GM18526 (cell line): ENCODE results near the gene ADGRD1.

Source experiments
- POLR2A ChIP-seq: IDR thresholded peaks from 3 replicates; pipeline ENCODE4 v1.6.1; 2011; ENCODE audit not compliant: insufficient read length; ENCODE audit errors: extremely low read depth

Gene ADGRD1

GRCh38 chr12:131132118-131132892, 178.6 kb downstream of the ADGRD1 start:
- TF ChIP-seq POLR2A, result no peak

- TF ChIP-seq POLR2A, result no peak
Observed at GRCh38 chr12:131133015-131133905, 179.6 kb downstream of the ADGRD1 start.

GRCh38 chr12:131133994-131134393, 180.3 kb downstream of the ADGRD1 start:
- no peak for TF ChIP-seq POLR2A

- no peak for TF ChIP-seq POLR2A
Observed at GRCh38 chr12:131134523-131135310, 181.0 kb downstream of the ADGRD1 start.

DNA sequence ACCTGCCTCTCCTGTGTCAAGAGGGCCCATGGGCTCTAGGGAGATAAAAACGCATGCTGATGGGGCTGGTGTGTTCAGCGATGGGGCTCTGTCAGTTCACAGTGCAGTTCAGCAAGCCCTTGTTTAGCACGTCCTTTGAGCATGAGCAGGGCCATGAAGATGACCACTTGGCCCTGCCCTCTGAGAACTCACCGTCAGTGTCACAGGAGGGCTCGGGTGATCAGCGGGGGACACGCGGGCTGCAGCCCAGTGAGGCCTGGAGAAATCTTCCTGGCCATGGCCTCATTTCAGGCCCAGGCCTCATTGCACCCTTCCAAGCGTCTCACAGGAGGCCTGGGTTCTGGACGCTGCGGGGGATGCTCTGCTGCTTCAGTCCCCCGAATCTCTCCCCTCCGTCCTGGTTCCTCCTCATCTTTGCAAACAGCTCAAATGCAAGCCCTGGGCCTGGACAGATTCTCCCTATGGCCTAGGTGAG, 181.6 kb downstream of the ADGRD1 start:
- no peak for TF ChIP-seq POLR2A

DNA sequence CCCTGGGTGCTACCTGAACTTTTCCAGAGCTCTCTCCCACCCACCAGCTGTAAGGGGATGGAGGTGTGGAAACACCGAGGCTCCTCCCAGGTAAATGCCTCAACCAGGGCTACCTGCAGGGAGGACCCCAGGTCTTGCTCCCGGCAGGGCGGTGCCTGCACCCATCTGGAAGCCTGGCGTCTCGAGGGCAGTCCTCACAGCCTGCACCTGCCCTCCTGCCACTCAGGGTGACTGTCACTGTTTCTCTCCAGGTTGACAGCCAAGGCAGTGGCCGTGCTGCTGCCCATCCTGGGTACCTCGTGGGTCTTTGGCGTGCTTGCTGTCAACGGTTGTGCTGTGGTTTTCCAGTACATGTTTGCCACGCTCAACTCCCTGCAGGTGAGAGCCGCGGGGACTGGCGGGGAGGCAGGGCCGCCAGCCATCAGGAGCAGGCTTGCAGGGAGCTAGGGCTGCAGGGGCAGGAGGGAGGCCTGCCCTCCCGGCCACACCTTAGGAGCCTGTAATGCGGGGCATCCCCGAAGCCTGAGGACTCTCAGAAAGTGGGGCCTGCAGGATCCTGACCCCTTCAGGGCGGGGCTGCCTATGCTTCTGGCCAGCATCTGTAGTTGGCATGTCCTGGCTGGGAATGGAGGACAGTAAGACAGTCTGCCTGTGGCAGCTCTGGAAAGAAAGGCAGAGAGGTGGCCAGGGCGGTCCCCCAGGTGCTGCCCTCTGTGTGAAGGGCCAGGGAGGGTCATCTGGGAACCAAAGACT, 182.3 kb downstream of the ADGRD1 start:
- no peak for TF ChIP-seq POLR2A

GRCh38 chr12:131136539-131136872, 182.8 kb downstream of the ADGRD1 start:
- no peak for TF ChIP-seq POLR2A

DNA sequence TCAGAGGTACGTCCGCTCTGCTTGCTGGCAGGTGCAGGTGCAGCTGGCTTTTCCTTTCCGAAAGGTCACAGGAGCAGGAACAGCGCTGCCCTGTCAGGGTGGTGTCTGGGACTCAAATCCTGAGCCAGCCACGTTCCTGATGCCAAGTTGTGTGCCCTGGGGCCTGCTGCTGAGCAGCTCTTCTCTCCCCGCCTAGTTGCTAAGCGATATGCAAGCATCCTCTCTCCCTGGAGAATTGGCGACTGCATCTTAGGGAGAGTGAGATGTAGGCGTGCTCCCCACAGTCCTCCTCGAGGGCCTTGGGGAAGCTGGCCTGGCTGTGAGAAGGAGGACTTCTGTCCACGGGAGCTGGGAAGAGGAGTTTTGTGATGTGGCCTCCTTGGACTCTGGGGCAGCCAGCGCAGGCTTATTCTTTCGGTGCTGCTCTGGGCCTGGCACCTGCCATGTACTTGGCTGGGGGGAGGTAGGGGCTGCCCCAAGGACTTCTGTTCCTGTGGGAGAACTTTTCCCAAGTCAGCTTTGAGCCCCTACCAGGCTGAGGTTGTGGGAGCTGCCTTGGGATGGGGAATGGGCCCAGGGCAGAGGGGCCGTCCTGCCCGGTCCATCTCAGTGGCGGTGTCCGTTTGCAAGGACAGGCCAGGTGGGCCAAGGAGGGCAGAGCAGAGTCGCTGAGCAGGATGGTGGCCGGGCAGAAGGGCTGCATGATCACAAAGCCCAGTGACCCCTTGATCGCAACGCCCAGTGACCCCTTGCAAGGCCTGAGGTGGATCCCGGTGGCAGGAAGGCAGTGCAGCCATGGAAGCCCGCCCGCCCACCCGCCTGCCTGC, 183.5 kb downstream of the ADGRD1 start:
- no peak for TF ChIP-seq POLR2A

DNA sequence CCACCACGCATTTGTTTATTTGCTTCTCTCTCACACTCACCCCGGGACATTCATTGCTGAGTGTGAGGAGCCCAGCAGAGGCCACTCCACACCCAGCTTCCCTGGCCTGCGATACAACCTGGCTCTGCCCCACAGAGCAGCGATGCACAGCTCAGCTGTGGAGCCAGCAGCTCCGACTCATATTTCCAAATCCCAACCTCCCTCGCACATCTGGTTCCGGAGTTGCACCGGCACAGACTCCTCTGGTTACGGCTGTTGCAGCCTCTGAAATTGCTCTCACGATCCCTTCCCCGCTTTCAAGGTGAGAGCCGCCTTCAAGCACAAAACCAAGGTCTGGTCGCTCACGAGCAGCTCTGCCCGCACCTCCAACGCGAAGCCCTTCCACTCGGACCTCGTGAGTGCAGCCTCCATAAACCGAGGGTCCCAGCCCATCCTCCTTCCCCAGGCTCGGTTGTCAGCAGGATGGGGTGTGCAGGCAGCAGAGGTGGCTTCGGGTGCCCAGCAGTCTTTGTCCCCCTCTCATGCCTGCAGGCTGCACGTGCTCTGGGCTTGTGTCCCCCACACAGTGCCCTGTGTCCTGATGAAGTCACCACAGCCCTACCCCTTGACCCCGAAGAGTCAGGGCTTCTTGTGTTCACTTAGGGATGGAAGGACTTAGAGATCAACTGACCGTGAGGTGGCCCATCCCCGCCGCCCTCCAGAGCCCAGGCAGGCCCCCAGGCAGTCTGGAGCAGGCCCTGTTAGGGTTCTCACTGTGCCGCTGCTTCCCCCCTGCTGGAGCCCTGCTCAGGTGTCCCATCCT, 184.3 kb downstream of the ADGRD1 start:
- TF ChIP-seq POLR2A, result no peak

- no peak for TF ChIP-seq POLR2A
Observed at GRCh38 chr12:131138638-131139362, 185.1 kb downstream of the ADGRD1 start.

DNA sequence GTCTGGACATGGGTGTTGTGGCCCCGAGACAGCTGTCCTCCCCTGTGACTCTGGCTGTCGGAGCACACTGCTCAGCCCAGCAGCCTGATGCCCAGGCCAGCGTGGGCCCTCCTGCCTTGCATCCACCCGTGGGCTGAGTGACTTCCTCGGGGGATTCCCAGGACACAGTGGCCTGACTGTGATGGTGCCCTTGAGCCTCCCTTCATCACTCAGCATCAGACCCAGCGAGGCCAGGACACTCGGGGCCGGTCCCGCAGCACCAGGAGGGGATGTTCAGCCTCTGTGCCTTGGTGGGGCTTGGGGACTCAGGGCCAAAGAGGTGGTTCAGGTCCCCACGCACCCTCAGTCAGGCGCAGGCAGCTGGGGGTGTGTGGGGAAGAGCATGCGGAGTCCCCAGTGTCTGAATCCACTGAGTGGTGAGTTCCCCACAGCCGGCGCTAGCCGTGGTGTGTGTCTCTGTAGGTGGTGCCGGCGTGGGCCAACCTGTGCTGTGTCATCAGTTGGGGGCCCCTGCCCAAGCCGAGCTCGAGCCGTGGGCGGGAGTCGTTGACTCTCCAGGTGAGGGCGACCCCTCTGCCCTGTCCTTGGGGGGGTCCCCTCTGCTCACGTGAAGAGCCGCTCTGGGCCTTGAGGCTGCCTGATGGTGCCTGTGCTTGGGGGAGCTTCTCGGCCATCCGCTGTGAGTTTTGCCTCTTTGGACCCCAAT, 185.8 kb downstream of the ADGRD1 start:
- TF ChIP-seq POLR2A, result no peak

GRCh38 chr12:131140069-131140435, 186.3 kb downstream of the ADGRD1 start:
- TF ChIP-seq POLR2A, result no peak

DNA sequence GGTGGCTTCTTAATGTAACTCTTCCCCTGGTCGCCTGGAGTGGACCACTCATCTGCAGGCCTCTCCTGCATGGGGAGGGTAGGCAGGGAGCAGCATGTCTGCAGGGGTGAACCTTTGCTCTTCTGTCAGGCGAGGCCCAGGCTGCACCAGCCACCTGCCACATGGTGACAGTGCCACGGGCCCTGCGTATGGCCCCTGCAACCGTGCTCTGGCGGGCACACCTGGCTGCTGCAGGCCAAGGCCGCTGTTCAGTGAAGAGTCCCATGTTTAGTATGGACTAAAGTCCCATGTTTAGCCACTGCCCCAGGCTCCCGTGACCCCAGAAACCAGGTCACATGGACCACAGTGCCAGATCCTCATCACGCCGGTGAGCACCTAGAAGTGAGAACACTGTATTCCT, 187.0 kb downstream of the ADGRD1 start:
- no peak for TF ChIP-seq POLR2A
